A673 (cell line): ENCODE results near the gene ADGRG7.

ENCODE experiments used
- EZH2 ChIP-seq: fragments of 200-600 bp; sonication (generic); IDR thresholded peaks from 2 replicates; pipeline ENCODE4 v1.6.1; 2017; ENCODE audit warnings: borderline replicate concordance, low read depth, mild to moderate bottlenecking, mixed read lengths, antibody characterized with exemption, low read length; ENCODE audit not compliant: poor library complexity, severe bottlenecking
- TF ChIP-seq, protein P1 (sequence below): fragments of 300-800, 200-600 bp; sonication (generic); conservative IDR thresholded peaks from 2 replicates; pipeline ENCODE4 v1.5.1; 2017; ENCODE audit warnings: low read depth, mild to moderate bottlenecking, antibody characterized with exemption, low read length, moderate library complexity, mixed read lengths

DNA sequence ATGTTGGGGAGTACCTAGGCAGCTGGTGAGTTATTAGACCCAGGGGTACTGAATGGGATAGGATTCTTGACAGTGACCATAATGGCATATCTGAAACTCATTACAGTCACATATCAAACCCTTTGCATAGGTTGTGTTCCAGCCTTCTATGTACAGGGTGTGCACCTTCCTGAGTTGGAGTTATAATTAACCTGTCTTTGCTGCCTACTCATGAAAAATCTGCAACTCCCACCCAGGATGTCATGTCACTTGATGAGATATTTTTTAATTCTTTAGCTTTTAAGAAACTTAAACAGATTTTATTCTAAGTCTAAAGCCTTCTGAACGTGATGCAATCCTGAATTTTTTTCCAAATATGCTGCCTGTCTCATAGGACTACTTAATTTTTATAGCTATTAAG lies 21.1 kb upstream of the ADGRG7 start:
- TF ChIP-seq, protein P1, sequence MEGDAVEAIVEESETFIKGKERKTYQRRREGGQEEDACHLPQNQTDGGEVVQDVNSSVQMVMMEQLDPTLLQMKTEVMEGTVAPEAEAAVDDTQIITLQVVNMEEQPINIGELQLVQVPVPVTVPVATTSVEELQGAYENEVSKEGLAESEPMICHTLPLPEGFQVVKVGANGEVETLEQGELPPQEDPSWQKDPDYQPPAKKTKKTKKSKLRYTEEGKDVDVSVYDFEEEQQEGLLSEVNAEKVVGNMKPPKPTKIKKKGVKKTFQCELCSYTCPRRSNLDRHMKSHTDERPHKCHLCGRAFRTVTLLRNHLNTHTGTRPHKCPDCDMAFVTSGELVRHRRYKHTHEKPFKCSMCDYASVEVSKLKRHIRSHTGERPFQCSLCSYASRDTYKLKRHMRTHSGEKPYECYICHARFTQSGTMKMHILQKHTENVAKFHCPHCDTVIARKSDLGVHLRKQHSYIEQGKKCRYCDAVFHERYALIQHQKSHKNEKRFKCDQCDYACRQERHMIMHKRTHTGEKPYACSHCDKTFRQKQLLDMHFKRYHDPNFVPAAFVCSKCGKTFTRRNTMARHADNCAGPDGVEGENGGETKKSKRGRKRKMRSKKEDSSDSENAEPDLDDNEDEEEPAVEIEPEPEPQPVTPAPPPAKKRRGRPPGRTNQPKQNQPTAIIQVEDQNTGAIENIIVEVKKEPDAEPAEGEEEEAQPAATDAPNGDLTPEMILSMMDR = no peak
- TF ChIP-seq EZH2 = no peak
